Panc1 (cell line): ENCODE results near the gene LRIT1. TPM values are rescaled to one million over a fixed set of nuclear protein-coding genes. Genes with fewer than 3 reads are reported as not detected.

Source experiments
- ATAC-seq: fragments of 200-7000 bp; cut with Tn5 transposase; 2 replicates; pipeline ENCODE4 v1.9.1; 2020; ENCODE audit warnings: mild to moderate bottlenecking, moderate library complexity
- BruUV-seq: library from RNA; stranded (reverse); fragments of 400-500 nt; replicated peaks from 2 replicates; lab custom pipeline; 2021; lab: Mats Ljungman, UMichigan
- CTCF ChIA-PET: fragments of 300-600 bp; sonication (Branson Sonifier 250); formaldehyde crosslinking; loops from one replicate; lab custom pipeline; 2022; ENCODE audit warnings: antibody characterized with exemption; lab: Charles Lee
- POLR2A ChIA-PET: fragments of 300-600 bp; sonication (Branson Sonifier 250); formaldehyde crosslinking; loops from one replicate; lab custom pipeline; 2022; ENCODE audit warnings: antibody characterized with exemption; lab: Charles Lee
- DNase-seq: peaks from one replicate; pipeline ENCODE4 v3.0.0-alpha.2; 2010; ENCODE audit warnings: low read depth, low spot score
- H3K27ac ChIP-seq: 2 replicates; pipeline ENCODE4 v1.5.1; 2011; ENCODE audit warnings: mild to moderate bottlenecking, low read length, inconsistent platforms
- H3K27me3 ChIP-seq: fragments of 200-500 bp; sonication (Bioruptor generic); 2 replicates; pipeline ENCODE4 v1.6.0; 2014; ENCODE audit warnings: low read length, inconsistent platforms; ENCODE audit not compliant: control insufficient read depth, insufficient read depth
- H3K36me3 ChIP-seq: fragments of 200-500 bp; sonication (Bioruptor generic); 2 replicates; pipeline ENCODE4 v1.5.1; 2014; ENCODE audit warnings: inconsistent platforms, mild to moderate bottlenecking, low read length, moderate library complexity; ENCODE audit not compliant: control insufficient read depth, insufficient read depth
- H3K4me1 ChIP-seq: 2 replicates; pipeline ENCODE4 v1.5.1; 2011; ENCODE audit warnings: inconsistent platforms, mild to moderate bottlenecking, low read length, moderate library complexity; ENCODE audit not compliant: control insufficient read depth, insufficient read depth
- H3K4me3 ChIP-seq, 2 experiments: 2 replicates each; pipeline ENCODE4 v1.5.1; 2011 to 2012; ENCODE audit warnings: low read depth in 2 of 2, low read length in 2 of 2, mild to moderate bottlenecking in 2 of 2, inconsistent platforms in 1 of 2, moderate library complexity in 1 of 2
- H3K9me3 ChIP-seq: fragments of 200-500 bp; sonication (Bioruptor generic); 2 replicates; pipeline ENCODE4 v1.5.1; 2014; ENCODE audit warnings: low read depth, mild to moderate bottlenecking, inconsistent platforms, low read length, moderate library complexity; ENCODE audit not compliant: control insufficient read depth, insufficient read depth
- CTCF ChIP-seq: fragments of 450-650 bp; IDR thresholded peaks from 2 replicates; pipeline ENCODE4 v1.5.1; 2017; ENCODE audit warnings: mild to moderate bottlenecking
- POLR2AphosphoS5 ChIP-seq: IDR thresholded peaks from 2 replicates; pipeline ENCODE4 v1.6.1; 2012; ENCODE audit warnings: mild to moderate bottlenecking, low read depth, low read length, moderate library complexity
- REST ChIP-seq, 2 experiments: IDR thresholded peaks; 2 replicates each; pipeline ENCODE4 v1.6.1; 2011 to 2012; ENCODE audit warnings: low read depth in 2 of 2, control low read depth in 1 of 2, low read length in 1 of 2, mild to moderate bottlenecking in 1 of 2, moderate library complexity in 1 of 2; ENCODE audit not compliant: insufficient read depth in 1 of 2
- SIN3A ChIP-seq: IDR thresholded peaks from 2 replicates; pipeline ENCODE4 v1.6.1; 2012; ENCODE audit warnings: low read depth, mild to moderate bottlenecking, low read length, moderate library complexity, borderline replicate concordance; ENCODE audit not compliant: insufficient read depth
- TCF7L2 ChIP-seq: IDR thresholded peaks from 2 replicates; pipeline ENCODE4 v1.6.1; 2011; ENCODE audit warnings: mild to moderate bottlenecking, low read depth, low read length, inconsistent platforms
- in situ Hi-C: cut with HindIII; loops from 2 replicates; pipeline ENCODE4 v1.10.0; 2016; ENCODE audit warnings: low sequenced_read_pairs, low pct_unique_long_range_greater_than_20kb
- intact Hi-C: fragments of 100-400 bp; cut with micrococcal nuclease; formaldehyde crosslinking; loops from one replicate; pipeline ENCODE4 v1.10.0; 2022; ENCODE audit not compliant: unreplicated experiment
- total RNA-seq: library from RNA; stranded (reverse); gene quantifications from one replicate; pipeline ENCODE4 v1.2.1, GENCODE V29; 2021; ENCODE audit not compliant: unreplicated experiment

LRIT1 gene
- total RNA-seq, 1 experiment from 2014 or later, result not detected

- peak; percentile 73 for DNase-seq
- intact Hi-C loops, result loop anchor here (1.0 to 5.0 kb wide), 2 partner anchors 98 to 273 kb away; no protein-coding TSS in a partner anchor
Observed at GRCh38 chr10:84264611-84265141, 23.3 kb upstream of the LRIT1 start.

GRCh38 chr10:84263716-84264115 lies 22.4 kb upstream of the LRIT1 start:
- POLR2A ChIA-PET, result no interaction called here
- Histone ChIP-seq H3K27ac (no peak overlapping the region), H3K27me3 (peaks cover 3% of the 10 kb centered on the region; the same call in 1 of the 2 replicates), H3K4me3 (no peak overlapping the region), H3K4me1 (no peaks in the 10 kb centered on the region), H3K9me3 (no peaks in the 10 kb centered on the region), H3K36me3 (no peaks in the 10 kb centered on the region)
- CTCF ChIA-PET, result interaction anchor here (0.6 to 1.2 kb wide), 3 partner anchors 101 to 275 kb away, joined by 3 to 5 read pairs (median 4); no protein-coding TSS in a partner anchor
- DNase-seq (no peak), ATAC-seq (no peak)
- intact Hi-C loops (loop anchor here (1.0 to 5.0 kb wide), 2 partner anchors 99 to 274 kb away; no protein-coding TSS in a partner anchor), in situ Hi-C loops (no loop called here)
- no TSS peak for BruUV-seq
- TF ChIP-seq CTCF, result no peak
- no peak for TF ChIP-seq TCF7L2
- TF ChIP-seq REST (IDR thresholded peaks at IDR 0.05; ENCODE audit: insufficient read depth in 1 of 2, low read depth in 2 of 2, low read length in 1 of 2), result no peak
- no peak for TF ChIP-seq SIN3A
- no peak for TF ChIP-seq POLR2AphosphoS5

More at GRCh38 chr10:84264611-84265141, 23.3 kb upstream of the LRIT1 start:
- BruUV-seq, result no TSS peak
- H3K27me3 ChIP-seq, result peaks cover 3% of the 10 kb centered on the region; the same call in 1 of the 2 replicates
- H3K9me3 ChIP-seq, result no peaks in the 10 kb centered on the region
- in situ Hi-C loops, result no loop called here
- no peaks in the 10 kb centered on the region for H3K36me3 ChIP-seq
- no peak overlapping the region for H3K27ac ChIP-seq
- POLR2A ChIA-PET, result no interaction called here
- ATAC-seq, result peak; percentile 96
- CTCF ChIA-PET, result interaction anchor here (0.6 to 1.3 kb wide), 3 partner anchors 80 to 276 kb away, joined by 3 to 9 read pairs (median 4); no protein-coding TSS in a partner anchor
- no peak overlapping the region for H3K4me3 ChIP-seq
- no peaks in the 10 kb centered on the region for H3K4me1 ChIP-seq
- TF ChIP-seq CTCF (peak; percentile 98), REST (IDR thresholded peaks at IDR 0.05; ENCODE audit: insufficient read depth in 1 of 2, low read depth in 2 of 2, low read length in 1 of 2) (no peak)
